CD4-positive, alpha-beta T cell treated with Interleukin-12 subunit alpha and Interleukin-12 subunit beta, for 1 hour (primary cell): ENCODE results near the gene SLC30A3.

ENCODE experiments used
- DNase-seq: peaks from one replicate; pipeline ENCODE4 v3.0.0-alpha.2; 2020

SLC30A3 gene

GRCh38 chr2:27222407-27222806 lies 40.4 kb downstream of the SLC30A3 start:
- DNase-seq = no peak

GRCh38 chr2:27221166-27221565 lies 41.7 kb downstream of the SLC30A3 start:
- no peak for DNase-seq

DNA sequence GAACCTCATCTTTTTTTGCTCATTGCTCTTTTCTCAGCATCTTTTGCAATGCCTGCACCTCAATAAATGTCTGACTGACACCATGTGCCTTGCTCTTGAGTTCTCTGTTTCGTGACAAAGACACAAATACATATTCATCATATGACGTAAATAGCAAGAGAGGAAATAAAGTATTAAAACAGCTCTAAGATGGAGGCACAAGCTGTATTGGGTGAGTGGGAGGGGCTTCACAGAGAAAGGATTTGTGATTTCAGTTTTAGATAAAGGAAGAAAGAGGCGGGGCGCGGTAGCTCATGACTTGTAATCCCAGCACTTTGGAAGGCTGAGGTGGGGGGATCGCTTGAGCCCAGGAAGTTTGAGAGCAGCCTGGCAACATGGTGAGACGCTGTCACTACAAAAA lies 42.8 kb downstream of the SLC30A3 start:
- no peak for DNase-seq

GRCh38 chr2:27219091-27219490 lies 43.8 kb downstream of the SLC30A3 start:
- DNase-seq = no peak

DNA sequence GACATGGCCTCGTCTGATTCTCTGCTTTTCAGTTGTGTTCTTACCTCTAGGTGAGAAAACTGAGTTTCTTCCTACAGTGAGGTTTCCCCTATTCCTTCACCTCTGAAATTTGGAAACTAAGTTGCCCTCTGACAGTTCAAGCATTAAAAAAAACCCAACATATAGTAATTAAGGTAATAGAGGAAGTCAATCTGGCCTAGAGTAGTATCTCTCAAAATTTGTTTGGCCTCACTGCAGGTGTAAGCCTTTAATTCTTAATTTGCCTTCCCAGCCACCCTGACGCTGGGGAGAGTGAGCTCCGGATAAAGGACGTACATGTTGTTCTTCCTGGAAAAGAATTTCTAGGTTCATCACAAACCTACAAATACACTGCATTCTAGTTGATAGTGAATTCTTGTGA lies 44.2 kb downstream of the SLC30A3 start:
- no peak for DNase-seq

- DNase-seq = peak; percentile 89
These were observed 45.4 kb downstream of the SLC30A3 start, which contains the start of gene CAD for GRCh38 chr2:27217173-27218121. CAD (plus strand) TSS chr2:27217369; CDS start chr2:27217552, 183 bp downstream.

- no peak for DNase-seq
These were observed 46.3 kb downstream of the SLC30A3 start for GRCh38 chr2:27216416-27217137.

DNA sequence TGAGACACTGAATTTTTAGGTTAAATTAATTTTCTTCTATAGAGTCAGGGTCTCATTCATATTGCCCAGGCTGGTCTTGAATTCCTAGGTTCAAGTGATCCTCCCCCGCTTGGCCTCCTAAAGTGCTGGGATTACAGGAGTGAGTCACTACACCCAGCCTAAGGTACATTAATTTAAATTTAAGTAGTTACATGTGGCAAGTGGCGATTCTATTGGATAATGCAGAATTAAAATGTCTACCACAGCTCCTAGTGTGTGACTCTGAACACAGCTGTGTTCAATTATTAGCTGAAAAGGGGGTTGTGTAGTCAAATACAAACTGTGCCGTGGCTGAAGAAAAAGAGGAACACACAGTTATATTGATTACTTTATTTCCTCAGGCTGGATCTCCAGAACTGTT lies 47.9 kb downstream of the SLC30A3 start:
- DNase-seq = no peak

DNA sequence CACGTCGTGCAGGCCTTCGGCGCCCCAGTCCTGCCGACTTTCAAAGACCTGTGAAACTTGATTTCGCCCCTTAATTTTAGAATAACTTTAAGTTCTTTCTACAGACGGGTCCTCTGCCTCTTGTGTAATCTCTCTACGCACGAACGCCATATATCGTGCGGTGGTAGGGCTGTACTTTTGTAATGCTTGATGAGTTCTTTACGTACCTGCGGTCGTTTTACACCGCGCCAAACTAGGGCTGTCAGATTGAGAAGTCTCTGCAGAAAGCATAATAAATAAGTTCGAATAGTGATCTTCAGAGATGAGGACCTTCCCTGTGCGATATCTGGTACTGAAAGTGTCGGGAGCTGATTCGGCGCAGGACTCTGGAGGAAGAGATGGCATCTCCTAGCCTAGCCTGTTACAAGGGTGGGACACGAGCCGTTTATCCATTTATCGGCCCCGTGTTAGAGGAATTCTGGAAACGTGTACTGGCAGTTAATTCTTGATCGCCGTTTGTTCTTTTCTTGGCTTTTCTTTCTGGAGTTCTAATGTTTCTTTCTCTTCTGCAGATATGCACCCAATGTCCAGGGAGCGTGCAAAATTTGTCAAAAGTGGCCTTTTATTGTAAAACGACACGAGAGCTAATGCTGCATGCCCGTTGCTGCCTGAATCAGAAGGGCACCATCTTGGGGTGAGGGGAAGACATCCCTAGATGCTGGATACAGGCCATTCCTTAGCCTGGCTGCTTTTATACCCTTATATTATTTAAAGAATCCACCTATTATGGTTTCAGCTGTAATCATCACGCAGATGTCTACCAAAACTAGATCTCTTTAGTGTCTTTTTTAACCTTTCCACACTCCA lies 50.0 kb downstream of the SLC30A3 start:
- peak; percentile 57 for DNase-seq

DNA sequence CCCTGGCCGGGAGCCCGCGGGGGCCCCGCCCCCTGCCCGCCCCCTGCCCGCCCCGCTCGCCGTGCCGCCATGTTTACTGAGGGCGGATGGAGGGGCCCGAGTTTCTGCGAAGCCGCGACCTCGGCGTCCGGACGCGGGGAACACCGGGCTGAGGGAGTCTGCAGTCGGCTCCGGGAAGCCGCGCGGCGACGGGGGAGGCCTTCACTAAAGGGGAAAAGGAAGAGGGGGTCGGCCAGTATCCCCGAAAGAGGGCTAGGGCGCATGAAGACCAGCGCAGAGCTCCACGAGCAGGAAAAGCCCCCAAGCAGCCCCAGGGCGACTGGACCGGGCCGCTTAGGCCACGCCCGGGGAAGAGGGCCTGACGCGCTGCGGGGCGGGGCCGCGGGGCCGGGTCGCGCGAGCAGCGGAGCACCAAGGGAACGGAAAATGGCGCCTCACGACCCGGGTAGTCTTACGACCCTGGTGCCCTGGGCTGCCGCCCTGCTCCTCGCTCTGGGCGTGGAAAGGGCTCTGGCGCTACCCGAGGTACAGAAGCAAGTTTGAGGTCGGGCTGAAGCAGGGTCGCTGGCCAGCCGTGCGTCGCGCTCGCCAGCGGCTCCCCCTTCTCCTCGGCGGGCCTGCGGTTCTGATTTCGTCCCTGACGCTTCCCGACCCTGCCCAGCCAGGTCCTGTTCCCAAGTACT lies 50.8 kb downstream of the SLC30A3 start, which contains the start of the genes ATRAID and SLC5A6:
TSS of gene ATRAID (plus strand) at position 99 of the 683 bp plus-strand sequence. CDS start at position 427, 328 bp downstream.
TSS of gene SLC5A6 (minus strand) at position 326 of the 683 bp plus-strand sequence. CDS start 4,618 bp downstream, outside the sequence.
- peak; percentile 90 for DNase-seq

- DNase-seq = no peak
These were observed 51.5 kb downstream of the SLC30A3 start for GRCh38 chr2:27211241-27211942.

GRCh38 chr2:27209621-27210401 lies 53.0 kb downstream of the SLC30A3 start:
- no peak for DNase-seq

GRCh38 chr2:27208486-27209050 lies 54.3 kb downstream of the SLC30A3 start:
- DNase-seq = no peak

GRCh38 chr2:27206346-27206745 lies 56.5 kb downstream of the SLC30A3 start:
- no peak for DNase-seq

- no peak for DNase-seq
These were observed 57.6 kb downstream of the SLC30A3 start for GRCh38 chr2:27205206-27205605.

- DNase-seq = no peak
These were observed 58.3 kb downstream of the SLC30A3 start for GRCh38 chr2:27204566-27204965.

- no peak for DNase-seq
These were observed 59.1 kb downstream of the SLC30A3 start for GRCh38 chr2:27203741-27204140.
